Measurements from ENCODE around the gene SHC4. TPM values are rescaled to one million over a fixed set of nuclear protein-coding genes. Genes with fewer than 3 reads are reported as not detected.

The SHC4 gene
- total and polyA plus RNA-seq, 2 of the 13 experiments (the other 11 are each of a cell fraction or from before 2014, with no cell fraction given), result 0.04 TPM; not detected in 1

DNA sequence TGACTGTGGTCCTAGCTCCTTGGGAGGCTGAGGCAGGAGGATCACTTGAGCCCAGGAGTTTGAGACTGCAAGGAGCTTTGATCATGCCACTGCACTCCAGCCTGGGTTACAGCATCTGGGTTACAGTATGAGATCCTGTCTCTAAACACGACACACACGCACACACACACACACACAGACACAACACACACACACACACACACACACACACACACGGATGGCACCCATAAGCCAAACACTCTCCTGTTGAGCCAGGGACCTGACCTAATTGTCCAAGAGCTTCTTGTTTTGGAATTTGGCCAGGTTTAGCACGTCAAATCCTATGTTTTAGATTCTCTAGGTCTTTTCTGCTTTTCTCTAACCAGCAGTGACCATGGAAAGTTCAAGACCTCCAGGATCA, 59.0 kb downstream of the SHC4 start (continued):
- TF ChIP-seq, protein P1, sequence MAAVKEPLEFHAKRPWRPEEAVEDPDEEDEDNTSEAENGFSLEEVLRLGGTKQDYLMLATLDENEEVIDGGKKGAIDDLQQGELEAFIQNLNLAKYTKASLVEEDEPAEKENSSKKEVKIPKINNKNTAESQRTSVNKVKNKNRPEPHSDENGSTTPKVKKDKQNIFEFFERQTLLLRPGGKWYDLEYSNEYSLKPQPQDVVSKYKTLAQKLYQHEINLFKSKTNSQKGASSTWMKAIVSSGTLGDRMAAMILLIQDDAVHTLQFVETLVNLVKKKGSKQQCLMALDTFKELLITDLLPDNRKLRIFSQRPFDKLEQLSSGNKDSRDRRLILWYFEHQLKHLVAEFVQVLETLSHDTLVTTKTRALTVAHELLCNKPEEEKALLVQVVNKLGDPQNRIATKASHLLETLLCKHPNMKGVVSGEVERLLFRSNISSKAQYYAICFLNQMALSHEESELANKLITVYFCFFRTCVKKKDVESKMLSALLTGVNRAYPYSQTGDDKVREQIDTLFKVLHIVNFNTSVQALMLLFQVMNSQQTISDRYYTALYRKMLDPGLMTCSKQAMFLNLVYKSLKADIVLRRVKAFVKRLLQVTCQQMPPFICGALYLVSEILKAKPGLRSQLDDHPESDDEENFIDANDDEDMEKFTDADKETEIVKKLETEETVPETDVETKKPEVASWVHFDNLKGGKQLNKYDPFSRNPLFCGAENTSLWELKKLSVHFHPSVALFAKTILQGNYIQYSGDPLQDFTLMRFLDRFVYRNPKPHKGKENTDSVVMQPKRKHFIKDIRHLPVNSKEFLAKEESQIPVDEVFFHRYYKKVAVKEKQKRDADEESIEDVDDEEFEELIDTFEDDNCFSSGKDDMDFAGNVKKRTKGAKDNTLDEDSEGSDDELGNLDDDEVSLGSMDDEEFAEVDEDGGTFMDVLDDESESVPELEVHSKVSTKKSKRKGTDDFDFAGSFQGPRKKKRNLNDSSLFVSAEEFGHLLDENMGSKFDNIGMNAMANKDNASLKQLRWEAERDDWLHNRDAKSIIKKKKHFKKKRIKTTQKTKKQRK (IDR thresholded peaks at IDR 0.05; ENCODE audit: low read length), result no peak

- DNase-seq (ENCODE audit: low spot score) (no peak), ATAC-seq (no peak), FAIRE-seq (no peak)
- H3K4me3 ChIP-seq (replicated peaks in 1 of 3; ENCODE audit: insufficient read depth in 1 of 3, low read depth in 2 of 3, low read length in 3 of 3), result no peak overlapping the region
- ChIA-PET CTCF (ENCODE audit: low intra/inter-chr PET ratio, low total read pairs) (no interaction called here), POLR2A (no interaction called here)
- peaks cover 15% of the 10 kb centered on the region; the same call in 1 of the 2 replicates for H3K4me1 ChIP-seq (ENCODE audit: insufficient read depth, low read length)
- no peaks in the 10 kb centered on the region for H4K20me1 ChIP-seq (ENCODE audit: insufficient read depth, low read length)
- H3K9ac ChIP-seq (ENCODE audit: insufficient read depth, low read depth, low read length), result no peak overlapping the region
- H3K27ac ChIP-seq (ENCODE audit: extremely low read length, insufficient read depth, low read length), result no peak overlapping the region
- no peaks in the 10 kb centered on the region for H3K36me3 ChIP-seq (replicated peaks in 1 of 2; ENCODE audit: control insufficient read depth in 1 of 2, insufficient read depth in 2 of 2, low read length in 2 of 2)
- no peaks in the 10 kb centered on the region for H3K79me2 ChIP-seq (ENCODE audit: insufficient read depth, low read length)
- intact Hi-C loops (cut with micrococcal nuclease; ENCODE audit: unreplicated experiment), result no loop called here
- no peak overlapping the region for H3K4me2 ChIP-seq (ENCODE audit: low read depth, low read length)
- BruUV-seq (replicated peaks), result no TSS peak
- no peaks in the 10 kb centered on the region for H3K27me3 ChIP-seq (ENCODE audit: control insufficient read depth in 1 of 2, insufficient read depth in 2 of 2, low read length in 2 of 2)
- in situ Hi-C loops (cut with HindIII; ENCODE audit: extremely low pct_ligation_motif_present, low pct_unique_long_range_greater_than_20kb), result no loop called here
- H2AFZ ChIP-seq (ENCODE audit: low read length), result no peak overlapping the region
- 51% methylated on average over 4 of the region's 4 CpGs for WGBS (ENCODE audit: low lambda C conversion rate)
- no peaks in the 10 kb centered on the region for H3K9me3 ChIP-seq (ENCODE audit: low read length)
- TF ChIP-seq AKNA (CRISPR knock-in tag; IDR thresholded peaks at IDR 0.05; ENCODE audit: borderline replicate concordance) (no peak), EEA1 (CRISPR knock-in tag; IDR thresholded peaks at IDR 0.05; ENCODE audit: borderline replicate concordance) (no peak), FOXJ3 (CRISPR knock-in tag; IDR thresholded peaks at IDR 0.05; ENCODE audit: borderline replicate concordance) (no peak), ZNF282 (IDR thresholded peaks at IDR 0.05; ENCODE audit: partially characterized antibody) (no peak), NFYB (CRISPR knock-in tag; IDR thresholded peaks at IDR 0.05) (no peak), ZNF430 (CRISPR knock-in tag; IDR thresholded peaks at IDR 0.05) (no peak), ZNF672 (CRISPR knock-in tag; IDR thresholded peaks at IDR 0.05) (no peak)
- TF ChIP-seq, protein P2, sequence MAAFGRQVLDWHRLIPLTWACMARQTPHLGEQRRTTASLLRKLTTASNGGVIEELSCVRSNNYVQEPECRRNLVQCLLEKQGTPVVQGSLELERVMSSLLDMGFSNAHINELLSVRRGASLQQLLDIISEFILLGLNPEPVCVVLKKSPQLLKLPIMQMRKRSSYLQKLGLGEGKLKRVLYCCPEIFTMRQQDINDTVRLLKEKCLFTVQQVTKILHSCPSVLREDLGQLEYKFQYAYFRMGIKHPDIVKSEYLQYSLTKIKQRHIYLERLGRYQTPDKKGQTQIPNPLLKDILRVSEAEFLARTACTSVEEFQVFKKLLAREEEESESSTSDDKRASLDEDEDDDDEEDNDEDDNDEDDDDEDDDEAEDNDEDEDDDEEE (CRISPR knock-in tag; IDR thresholded peaks at IDR 0.05), result no peak
- TF ChIP-seq, protein P3, sequence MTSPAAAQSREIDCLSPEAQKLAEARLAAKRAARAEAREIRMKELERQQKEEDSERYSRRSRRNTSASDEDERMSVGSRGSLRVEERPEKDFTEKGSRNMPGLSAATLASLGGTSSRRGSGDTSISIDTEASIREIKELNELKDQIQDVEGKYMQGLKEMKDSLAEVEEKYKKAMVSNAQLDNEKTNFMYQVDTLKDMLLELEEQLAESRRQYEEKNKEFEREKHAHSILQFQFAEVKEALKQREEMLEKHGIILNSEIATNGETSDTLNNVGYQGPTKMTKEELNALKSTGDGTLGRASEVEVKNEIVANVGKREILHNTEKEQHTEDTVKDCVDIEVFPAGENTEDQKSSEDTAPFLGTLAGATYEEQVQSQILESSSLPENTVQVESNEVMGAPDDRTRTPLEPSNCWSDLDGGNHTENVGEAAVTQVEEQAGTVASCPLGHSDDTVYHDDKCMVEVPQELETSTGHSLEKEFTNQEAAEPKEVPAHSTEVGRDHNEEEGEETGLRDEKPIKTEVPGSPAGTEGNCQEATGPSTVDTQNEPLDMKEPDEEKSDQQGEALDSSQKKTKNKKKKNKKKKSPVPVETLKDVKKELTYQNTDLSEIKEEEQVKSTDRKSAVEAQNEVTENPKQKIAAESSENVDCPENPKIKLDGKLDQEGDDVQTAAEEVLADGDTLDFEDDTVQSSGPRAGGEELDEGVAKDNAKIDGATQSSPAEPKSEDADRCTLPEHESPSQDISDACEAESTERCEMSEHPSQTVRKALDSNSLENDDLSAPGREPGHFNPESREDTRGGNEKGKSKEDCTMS (CRISPR knock-in tag; conservative IDR thresholded peaks at IDR 0.05), result no peak
These were observed 63.9 kb downstream of the SHC4 start for GRCh38 chr15:48899793-48900192.
